Keratinocyte (primary cell): ENCODE results near the gene AIMP1.

Experiments used
- CTCF ChIP-seq, 3 experiments: IDR thresholded peaks in 1 of 3; conservative IDR thresholded peaks in 1 of 3; optimal IDR thresholded peaks in 1 of 3; 2 replicates in 2 of 3; 3 replicates in 1 of 3; pipeline versions ENCODE3 to v1.5.1; 2011; ENCODE audit warnings: low read length in 3 of 3, mild to moderate bottlenecking in 3 of 3, moderate library complexity in 2 of 3, control low read depth in 1 of 3, inconsistent platforms in 1 of 3; ENCODE audit not compliant: insufficient read depth in 2 of 3; ENCODE audit errors: extremely low read depth in 1 of 3
- EZH2 ChIP-seq: IDR thresholded peaks from one replicate; pipeline ENCODE4 v1.6.1; 2012; ENCODE audit warnings: inconsistent platforms, mild to moderate bottlenecking, low read length, moderate library complexity

GRCh38 chr4:106302062-106302438, 14.3 kb upstream of the AIMP1 start:
- no peak for TF ChIP-seq CTCF (optimal IDR thresholded peaks at IDR 0.05 in 1 of 3, IDR thresholded peaks at IDR 0.05 in 1 of 3, conservative IDR thresholded peaks at IDR 0.05 in 1 of 3; ENCODE audit: extremely low read depth in 1 of 3, insufficient read depth in 2 of 3, low read length in 3 of 3)
- TF ChIP-seq EZH2, result no peak
